Suprapubic skin (tissue), 3 donors: ENCODE data around the gene TRMT61A.

Experiments used
- POLR2A ChIP-seq, 2 donors: fragments of 450-650 bp; IDR thresholded peaks; one replicate each; pipeline ENCODE4 v1.6.1; 2017; ENCODE audit warnings: antibody characterized with exemption in 2 of 2, mild to moderate bottlenecking in 2 of 2, moderate library complexity in 2 of 2
- TF ChIP-seq, protein P1 (sequence below), 2 donors: fragments of 200-600 bp in 1 of 2; fragments of 450-650 bp in 1 of 2; sonication (generic) in 1 of 2; IDR thresholded peaks; one replicate each; pipeline ENCODE4 v1.5.1; 2016 to 2019; ENCODE audit warnings: antibody characterized with exemption in 2 of 2, mild to moderate bottlenecking in 1 of 2, moderate library complexity in 1 of 2

DNA sequence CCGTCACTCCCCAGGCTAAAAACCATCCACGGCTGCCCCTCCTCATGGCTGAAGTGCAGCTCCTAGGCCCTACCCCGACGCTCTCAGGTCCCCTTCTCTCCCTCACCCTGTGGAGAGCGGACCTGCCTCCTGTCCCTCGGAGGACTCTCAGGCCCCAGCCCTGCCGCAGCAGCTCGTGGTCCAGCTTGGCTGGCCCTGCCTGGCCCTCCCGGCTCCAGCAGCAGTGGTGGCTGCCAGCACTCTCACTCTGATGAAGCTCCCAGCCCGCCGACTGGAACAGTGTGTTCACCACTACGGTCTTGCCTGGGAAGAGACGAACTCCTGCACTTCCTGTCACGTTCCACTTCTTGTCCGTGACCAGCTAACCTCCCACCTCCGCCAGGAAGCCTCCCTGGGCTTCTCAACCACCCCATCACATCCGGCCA lies 22.4 kb downstream of the TRMT61A start:
- TF ChIP-seq, protein P1, sequence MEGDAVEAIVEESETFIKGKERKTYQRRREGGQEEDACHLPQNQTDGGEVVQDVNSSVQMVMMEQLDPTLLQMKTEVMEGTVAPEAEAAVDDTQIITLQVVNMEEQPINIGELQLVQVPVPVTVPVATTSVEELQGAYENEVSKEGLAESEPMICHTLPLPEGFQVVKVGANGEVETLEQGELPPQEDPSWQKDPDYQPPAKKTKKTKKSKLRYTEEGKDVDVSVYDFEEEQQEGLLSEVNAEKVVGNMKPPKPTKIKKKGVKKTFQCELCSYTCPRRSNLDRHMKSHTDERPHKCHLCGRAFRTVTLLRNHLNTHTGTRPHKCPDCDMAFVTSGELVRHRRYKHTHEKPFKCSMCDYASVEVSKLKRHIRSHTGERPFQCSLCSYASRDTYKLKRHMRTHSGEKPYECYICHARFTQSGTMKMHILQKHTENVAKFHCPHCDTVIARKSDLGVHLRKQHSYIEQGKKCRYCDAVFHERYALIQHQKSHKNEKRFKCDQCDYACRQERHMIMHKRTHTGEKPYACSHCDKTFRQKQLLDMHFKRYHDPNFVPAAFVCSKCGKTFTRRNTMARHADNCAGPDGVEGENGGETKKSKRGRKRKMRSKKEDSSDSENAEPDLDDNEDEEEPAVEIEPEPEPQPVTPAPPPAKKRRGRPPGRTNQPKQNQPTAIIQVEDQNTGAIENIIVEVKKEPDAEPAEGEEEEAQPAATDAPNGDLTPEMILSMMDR (IDR thresholded peaks at IDR 0.05) = no peak
- TF ChIP-seq POLR2A (IDR thresholded peaks at IDR 0.05) = no peak
